CD4-positive, alpha-beta T cell treated with Interleukin-6 at 100 ng/mL for 8 hours (primary cell): ENCODE measurements around the gene DOK4.

Experiments used
- DNase-seq: peaks from one replicate; pipeline ENCODE4 v3.0.0-alpha.2; 2020; ENCODE audit warnings: mixed read lengths, low spot score

The DOK4 gene

DNA sequence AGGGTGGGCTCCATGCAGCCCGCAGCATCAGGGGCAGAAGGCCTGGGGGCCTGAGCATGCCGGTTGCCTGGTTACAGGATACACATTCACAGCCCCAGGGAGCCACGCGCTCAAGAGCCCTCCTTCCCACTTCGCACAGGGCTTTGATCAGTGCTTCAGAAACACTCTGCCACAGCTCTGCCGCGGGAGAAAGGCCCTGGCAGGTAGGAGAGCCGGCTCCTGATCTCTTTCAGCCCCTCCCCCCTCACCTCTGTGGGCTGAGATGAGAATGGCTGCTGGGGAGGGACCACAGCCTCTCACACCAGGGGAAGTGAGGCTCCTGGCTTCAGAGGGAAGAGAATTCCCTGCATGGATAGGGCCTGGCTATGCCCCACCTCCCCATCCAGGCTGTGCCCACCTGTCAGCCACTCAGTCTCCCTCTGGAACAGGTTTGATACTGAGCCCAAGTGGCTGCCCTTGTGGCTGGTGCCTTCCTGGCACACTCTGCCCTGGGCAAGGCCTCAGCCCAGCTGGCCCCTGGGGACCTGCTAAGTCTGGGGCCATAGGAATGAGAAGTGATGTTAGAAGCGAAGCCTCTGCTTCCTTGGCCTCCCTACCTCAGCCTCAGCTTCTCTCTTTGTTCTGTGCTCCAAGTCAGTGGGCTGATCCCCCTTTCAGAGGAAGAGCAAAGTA, 8.6 kb downstream of the DOK4 start:
- DNase-seq = no peak

GRCh38 chr16:57476546-57477410, 9.5 kb downstream of the DOK4 start:
- DNase-seq = no peak

DNA sequence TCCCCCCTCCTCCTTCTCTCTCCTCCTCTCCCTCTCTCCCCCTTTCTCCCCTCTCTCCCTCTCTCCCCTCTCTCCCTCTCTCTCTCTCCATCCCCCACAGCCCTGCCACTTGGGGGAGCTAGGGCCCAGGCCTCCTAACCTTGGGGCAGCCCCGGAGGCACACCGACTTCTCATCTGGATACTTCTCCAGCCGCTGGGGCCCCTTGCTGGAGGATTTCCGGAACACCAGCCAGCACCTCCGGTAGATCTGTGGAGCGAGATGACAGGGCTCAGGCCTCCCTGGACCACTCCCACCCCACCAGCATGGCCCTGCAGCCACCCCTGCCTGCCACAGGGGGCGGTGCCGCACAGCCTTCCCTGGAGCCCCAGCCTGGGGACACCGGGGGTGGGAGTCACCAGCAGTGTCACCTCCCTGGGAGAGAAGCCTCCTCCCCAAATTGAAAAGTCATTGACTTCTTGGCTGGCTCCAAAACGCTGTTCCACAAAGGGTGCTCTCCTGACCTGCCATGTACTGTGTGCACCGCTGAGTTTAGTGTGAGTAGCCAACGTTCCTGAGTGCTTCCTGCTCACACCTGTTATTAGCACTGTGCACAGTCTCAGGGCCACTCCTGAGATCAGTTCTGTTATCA, 10.5 kb downstream of the DOK4 start:
- peak; percentile 65 for DNase-seq

DNA sequence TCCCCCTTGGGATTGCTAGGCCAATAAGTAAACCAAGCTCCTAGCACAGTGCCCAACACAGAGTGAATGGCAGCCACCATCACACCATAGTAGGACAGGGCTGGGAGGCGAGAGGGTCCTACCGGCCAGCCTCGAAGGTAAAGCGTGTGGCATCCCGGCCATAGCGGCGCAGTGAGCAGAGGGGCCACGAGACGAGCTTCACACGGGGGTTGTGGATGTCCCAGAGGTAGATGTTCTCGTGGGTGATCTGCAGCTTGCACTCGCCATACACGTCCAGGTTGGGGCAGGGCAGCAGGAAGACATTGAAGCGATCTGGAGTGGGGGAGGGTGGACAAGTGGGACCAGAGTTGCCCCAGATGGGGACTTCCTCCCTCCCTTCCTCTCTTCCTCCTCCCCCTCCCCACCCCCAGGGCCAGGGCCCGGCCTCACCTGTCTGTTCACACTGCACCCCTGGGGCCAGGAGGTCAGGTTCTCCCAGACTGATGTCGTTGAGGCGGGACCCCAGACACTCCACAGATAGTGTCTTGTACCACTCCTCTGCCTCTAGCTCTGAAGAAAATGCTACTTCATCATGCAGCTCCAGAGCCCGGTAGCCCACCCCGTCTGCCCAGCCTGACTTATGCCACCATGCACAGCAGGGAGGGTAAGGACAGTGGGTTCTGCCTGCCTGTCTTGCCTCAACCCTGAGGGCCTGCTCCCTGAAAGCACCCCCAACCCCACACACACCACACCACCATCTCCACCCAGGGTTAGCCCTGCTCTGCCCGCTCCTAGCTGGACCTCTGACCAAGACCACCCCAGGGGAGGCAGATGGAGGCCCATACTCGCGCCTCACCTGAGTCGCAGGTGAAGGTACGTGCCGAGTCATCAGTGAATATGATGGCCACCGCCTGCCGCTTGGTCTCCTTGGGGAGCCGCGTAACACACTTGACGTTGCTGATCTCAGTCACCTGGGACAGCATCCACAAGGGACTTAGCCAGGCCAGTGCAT, 11.3 kb downstream of the DOK4 start:
- DNase-seq = no peak

DNA sequence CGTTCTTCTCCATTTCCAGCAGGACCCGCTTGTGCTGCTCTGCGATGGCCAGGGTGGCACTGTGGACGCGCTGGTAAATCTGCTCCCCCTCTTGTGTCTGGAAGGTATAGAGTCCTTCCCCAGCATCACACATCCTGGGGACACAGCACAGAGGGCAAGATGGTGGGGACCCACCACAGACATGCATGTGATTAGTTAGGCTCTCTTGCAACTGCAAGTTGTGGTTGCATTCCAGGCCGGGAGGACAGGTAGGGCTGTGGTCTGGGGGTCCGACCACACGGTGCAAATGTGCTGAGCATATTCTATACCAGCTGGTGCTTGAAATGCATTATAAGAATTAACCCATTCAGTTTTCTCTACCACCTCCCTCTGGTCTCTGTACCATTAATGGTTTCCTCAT, 12.4 kb downstream of the DOK4 start:
- no peak for DNase-seq

DNA sequence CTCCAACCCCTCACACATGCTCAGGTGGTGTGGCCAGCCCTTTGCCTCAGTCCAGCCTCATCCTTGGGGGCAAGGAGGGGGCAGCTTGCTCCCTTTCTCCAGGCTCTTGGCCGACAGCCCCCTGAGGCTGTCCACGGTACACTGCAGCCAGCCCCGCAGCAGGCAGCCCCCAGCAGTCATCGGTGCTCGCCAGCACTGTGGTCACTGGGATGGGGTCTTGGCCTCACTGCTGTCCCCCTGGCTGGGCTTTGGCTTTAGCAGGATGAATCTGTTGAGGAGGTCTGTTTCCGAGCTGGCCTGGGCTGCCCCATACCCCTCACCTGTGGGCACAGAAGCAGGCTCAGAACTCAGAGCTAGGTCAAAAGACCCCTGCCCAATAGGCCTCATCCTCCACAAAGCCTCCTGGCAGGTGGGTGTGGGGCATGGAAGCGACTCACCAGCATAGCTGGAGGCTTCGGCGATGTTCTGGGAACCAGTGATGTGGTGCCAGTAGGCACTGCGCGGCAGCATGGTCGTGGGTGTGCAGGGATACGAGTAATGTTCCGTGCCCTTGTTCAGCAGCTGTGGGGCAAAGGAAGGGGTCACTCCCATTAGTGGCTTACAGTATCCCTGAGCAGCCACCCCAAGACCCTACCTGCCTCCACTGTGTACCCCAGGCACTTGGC, 13.0 kb downstream of the DOK4 start:
- no peak for DNase-seq

GRCh38 chr16:57472665-57473060, 13.6 kb downstream of the DOK4 start:
- DNase-seq = no peak

DNA sequence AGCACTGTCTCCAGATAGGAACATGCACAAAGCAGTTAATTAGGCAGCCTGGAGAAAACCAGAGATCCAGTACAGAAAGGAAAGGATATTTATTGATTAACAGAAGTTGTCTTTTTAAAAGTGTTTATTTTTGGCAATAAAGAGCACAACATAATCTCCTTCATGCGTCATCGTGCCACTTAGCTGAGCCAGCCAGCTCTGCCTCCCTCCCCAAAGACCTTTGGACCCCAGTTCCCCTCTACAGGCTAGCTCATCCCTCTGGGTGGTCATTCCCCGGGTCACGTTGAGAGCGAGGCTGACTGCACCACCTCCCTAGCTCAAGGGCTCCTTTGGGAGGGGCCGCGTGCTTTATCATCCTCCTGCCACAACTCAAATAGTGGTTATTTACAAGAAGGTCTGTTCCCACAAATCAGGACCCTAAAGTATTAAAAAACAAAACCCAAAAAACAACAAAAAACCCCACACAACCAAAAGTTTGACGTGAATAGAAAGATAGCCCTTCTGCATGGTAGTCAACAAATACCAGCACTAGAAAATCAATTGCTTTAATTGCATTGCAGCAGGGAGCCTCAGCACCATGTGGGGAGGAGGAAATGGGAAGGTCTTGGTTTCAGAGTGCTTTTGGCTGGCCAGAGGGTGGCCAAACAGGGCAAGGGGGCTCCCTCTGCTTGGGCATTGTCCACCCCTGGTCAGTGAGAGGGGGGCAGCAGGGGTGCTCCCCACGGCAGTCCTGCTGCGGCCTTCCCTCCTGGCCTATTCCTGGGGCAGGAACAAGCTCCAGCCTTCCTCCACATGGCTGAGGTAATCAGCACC, 14.2 kb downstream of the DOK4 start:
- no peak for DNase-seq

DNA sequence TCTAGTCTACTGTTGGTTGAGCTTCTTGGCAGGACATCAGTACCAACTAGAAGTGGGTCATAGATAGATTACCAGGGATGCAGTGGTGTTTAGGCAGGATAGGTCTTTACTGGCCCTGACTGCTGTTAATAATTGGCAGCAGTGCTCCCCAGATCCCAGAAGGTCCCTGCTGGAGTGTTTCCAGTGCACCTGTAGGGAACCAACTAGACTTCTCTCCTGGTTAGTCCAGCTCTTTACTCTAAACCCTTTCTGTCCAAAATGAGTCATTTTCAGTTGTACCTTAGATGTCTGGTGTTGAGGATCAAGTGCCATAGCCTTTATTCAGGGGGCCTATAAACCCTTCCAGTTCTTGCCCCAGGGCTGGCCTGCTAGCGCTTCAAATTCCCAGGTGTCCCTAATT, 15.1 kb downstream of the DOK4 start:
- DNase-seq = no peak

- no peak for DNase-seq
Measured at GRCh38 chr16:57470711-57471110, 15.6 kb downstream of the DOK4 start.

DNA sequence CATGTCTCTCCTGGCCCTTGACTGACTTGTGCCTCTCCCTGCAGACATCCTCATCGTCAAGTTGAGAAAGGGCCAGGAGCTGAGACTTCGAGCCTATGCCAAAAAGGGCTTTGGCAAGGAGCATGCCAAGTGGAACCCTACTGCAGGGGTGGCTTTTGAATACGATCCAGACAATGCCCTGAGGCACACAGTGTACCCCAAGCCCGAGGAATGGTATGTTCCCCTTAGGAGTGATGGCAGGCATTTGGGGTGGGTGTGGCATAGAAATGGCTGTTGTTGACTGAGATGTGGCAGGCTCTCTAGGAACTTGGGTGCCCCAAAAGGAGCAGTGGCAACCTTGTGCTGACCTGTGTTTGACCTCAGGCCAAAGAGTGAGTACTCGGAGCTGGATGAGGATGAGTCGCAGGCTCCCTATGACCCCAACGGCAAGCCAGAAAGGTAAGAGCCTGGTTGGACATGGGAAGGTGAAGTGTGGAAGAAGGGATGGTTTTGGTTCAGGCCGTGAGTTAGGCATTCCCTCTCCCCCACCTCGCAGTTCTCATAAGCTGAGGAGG, 16.3 kb downstream of the DOK4 start:
- DNase-seq = no peak

DNA sequence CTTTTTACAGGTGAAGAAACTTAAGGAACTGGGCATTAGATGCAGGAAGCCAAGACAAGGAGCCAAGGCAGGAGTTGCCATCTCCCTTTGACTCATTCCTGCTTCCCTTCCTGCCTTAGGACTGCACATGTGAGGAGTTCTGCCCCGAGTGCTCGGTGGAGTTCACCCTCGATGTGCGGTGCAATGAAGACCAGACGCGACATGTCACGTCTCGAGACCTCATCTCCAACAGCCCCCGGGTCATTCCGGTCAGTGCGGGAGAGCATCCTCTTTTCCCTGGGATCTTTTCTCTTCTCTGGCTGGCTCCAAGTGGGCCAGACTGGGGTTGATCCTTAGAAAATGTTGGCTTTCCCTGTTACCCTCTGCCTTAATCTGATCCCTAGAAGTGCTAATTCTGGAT, 17.2 kb downstream of the DOK4 start:
- no peak for DNase-seq

DNA sequence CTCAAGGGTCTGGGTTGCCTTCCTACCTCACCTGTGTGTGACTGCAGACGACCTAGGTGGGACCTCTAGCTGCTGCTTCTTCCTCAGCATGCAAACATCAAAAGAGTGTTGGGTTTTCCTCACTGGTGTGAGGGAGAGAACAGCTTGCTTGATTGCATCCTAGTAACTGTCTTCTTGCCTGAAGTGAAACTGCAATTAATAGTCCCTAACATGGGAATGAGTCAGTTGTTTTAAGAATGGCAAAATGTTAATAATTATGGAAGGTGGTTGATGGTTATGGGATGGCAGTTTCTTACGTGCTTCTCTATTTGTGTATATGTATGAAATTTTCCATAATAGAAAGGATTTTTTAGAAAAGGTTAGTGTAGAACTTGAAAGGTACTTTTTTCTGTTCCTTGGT, 17.9 kb downstream of the DOK4 start:
- DNase-seq = no peak

- no peak for DNase-seq
Measured at GRCh38 chr16:57464523-57464922, 21.8 kb downstream of the DOK4 start.

DNA sequence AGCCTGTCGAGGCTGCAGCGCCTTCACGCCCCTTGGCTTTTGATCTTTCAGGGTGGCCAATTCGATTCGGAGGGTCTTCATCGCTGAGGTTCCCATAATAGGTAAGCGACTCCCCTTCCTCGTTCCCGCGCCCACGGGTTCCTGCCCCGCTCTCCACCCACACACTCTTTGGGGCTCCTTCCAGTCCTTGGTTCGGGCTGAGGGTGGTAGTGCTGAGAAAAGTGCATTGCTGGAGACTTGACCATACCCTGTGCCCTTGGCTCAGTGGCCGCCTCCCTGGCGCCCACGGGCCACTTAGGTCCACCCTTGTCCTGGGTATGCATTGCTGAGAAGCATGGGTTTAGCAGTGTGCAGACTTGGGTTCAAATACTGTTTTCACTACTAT, 23.3 kb downstream of the DOK4 start:
- no peak for DNase-seq

- peak; percentile 89 for DNase-seq
Measured at GRCh38 chr16:57462209-57462977, 23.9 kb downstream of the DOK4 start, which contains the start of gene POLR2C. Gene POLR2C (plus strand): TSS chr16:57462679. CDS start chr16:57462725, 46 bp downstream.

DNA sequence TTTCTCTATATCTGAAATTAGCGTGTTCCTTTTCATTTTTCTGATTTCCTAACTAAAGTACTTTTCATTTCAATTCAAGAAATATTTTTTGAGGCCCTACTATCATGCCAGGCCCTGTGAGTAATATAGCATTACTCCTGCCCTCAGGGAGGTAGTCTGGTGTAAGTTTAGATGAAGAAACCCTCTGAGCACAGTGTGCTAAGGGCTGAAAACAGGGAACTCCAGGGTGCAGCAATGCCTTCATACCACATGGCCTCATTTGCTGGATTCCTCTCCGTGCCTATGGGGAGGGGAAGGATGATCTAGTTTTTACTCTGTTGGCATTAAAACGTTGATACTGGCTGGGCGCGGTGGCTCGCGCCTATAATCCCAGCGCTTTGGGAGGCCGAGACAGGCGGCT, 34.3 kb downstream of the DOK4 start:
- DNase-seq = no peak

DNA sequence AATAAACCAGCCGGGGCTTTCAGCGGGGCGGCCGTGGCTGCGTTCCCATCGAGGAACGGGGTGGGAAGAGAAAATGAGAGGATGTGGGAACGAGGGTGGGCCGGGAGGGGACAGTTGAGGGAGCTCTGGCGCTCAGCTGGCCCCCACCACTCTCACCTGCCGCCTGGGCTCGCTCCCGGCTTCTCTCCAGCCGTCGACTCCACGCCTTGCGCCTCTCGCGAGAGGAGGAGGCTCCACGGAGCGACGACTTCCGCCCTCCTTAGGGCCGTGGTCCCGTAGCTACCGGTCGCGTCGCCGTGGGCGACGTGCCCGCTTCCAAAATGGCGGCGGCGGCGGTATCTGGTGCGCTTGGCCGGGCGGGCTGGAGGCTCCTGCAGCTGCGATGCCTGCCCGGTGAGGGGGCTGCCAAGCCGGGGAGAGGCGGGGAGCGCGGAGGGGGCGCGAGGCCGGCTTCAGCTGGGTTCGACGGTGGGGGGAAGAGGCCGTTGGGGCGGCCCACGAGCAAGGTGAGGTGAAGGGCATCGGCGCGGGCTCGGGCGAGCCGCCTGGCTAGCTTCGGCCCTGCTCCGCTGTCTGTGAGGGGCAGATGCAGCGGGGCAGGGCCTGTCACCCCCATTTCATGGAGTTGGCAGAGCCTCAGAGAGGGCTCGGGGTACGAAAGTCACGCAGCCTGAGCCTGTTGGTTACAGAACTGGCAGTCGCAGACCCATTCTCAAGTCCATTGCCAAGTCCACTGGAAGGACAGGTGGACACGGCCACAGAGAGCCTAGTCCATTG, 38.9 kb downstream of the DOK4 start, which contains the start of the genes CIAPIN1 and COQ9:
CIAPIN1 (minus strand) TSS at position 200 of the 777 bp plus-strand sequence. CDS start 6,457 bp downstream, outside the sequence.
COQ9 (plus strand) TSS at position 294 of the 777 bp plus-strand sequence; CDS start at position 321, 27 bp downstream.
- peak; percentile 93 for DNase-seq
